GM18868 (cell line): Measurements from ENCODE around the gene OTOP1.
A peak's percentile ranks its signal among the peaks of the same experiment; 100 is the strongest.
"Not testable (repeated sequence)": the region's sequence is repeated elsewhere in the genome, so short reads cannot be mapped to it uniquely, and the experiment has no call there.

Experiments used
- ATAC-seq: cut with Tn5 transposase; IDR thresholded peaks from one replicate; pipeline ENCODE4 v1.9.1; 2021; ENCODE audit warnings: mild to moderate bottlenecking, moderate library complexity; ENCODE audit not compliant: unreplicated experiment

Gene OTOP1, protein sequence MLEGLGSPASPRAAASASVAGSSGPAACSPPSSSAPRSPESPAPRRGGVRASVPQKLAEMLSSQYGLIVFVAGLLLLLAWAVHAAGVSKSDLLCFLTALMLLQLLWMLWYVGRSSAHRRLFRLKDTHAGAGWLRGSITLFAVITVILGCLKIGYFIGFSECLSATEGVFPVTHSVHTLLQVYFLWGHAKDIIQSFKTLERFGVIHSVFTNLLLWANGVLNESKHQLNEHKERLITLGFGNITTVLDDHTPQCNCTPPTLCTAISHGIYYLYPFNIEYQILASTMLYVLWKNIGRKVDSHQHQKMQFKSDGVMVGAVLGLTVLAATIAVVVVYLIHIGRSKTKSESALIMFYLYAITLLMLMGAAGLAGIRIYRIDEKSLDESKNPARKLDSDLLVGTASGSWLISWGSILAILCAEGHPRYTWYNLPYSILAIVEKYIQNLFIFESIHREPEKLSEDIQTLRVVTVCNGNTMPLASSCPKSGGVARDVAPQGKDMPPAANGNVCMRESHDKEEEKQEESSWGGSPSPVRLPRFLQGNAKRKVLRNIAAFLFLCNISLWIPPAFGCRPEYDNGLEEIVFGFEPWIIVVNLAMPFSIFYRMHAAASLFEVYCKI

GRCh38 chr4:4226606-4227438 is at the start of gene OTOP1:
Gene OTOP1, minus strand, starts transcription at chr4:4226929. Its CDS starts 65 bp downstream, at chr4:4226864.
- no peak for ATAC-seq

- no peak for ATAC-seq
Observed at GRCh38 chr4:4274226-4274625, 47.5 kb upstream of the OTOP1 start.

DNA sequence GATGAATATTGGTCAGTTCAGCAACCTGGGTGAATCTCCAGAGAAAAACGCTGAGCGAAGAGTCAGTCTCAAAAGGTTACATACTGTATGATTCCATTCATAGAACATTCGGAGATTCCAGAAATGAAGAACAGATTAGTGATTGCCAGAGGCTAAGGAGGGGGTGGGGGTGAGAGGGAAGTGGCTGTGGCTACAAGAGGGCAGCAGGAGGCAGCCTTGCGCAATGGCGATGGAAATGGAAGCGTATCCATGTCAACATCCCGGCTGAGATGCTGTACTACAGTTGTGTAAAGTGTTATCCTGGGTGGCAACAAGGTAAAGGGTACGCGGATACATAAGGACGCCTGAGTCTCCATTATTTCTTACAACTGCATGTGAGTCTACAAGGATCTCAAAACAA is 45.2 kb upstream of the OTOP1 start:
- no peak for ATAC-seq

- no peak for ATAC-seq
Observed at GRCh38 chr4:4270529-4270928, 43.8 kb upstream of the OTOP1 start.

DNA sequence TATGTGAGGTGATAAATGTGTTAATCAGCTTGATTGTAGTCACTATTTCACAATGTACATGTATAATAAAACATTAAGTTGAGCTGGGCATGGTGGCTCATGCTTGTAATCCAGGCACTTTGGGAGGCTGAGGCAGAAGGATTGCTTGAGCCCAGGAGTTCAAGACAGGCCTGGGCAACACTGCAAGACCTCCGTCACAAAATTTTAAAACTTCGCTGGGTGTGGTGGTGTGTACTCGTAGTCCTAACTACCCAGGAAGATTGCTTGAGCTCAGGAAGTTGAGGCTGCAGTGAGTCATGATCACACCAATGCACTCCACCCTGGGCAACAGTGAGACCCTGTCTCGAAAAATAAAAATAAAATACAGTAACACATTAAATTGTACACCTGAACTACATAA is 43.1 kb upstream of the OTOP1 start:
- ATAC-seq = no peak

- ATAC-seq = no peak
Observed at GRCh38 chr4:4269331-4269731, 42.6 kb upstream of the OTOP1 start.

DNA sequence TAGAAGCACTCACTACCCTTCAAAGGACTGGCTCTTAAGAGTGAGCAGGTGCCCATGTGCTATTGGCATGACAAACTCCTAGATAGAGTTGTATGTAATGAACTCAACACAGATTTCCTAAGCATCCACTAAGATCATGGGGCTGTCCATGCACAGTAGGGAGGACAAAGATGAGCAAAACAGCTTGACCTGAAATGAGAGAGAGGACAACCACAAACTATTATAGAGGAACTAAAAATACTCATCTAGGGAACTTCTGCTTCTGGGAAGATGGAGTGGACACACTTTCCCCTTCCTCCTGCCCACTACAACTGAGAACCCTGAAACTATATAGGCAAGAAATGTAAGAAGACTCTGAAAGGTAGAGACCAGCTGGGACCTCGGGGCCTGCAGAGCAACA is 42.0 kb upstream of the OTOP1 start:
- no peak for ATAC-seq

GRCh38 chr4:4267981-4268380 is 41.3 kb upstream of the OTOP1 start:
- no peak for ATAC-seq

DNA sequence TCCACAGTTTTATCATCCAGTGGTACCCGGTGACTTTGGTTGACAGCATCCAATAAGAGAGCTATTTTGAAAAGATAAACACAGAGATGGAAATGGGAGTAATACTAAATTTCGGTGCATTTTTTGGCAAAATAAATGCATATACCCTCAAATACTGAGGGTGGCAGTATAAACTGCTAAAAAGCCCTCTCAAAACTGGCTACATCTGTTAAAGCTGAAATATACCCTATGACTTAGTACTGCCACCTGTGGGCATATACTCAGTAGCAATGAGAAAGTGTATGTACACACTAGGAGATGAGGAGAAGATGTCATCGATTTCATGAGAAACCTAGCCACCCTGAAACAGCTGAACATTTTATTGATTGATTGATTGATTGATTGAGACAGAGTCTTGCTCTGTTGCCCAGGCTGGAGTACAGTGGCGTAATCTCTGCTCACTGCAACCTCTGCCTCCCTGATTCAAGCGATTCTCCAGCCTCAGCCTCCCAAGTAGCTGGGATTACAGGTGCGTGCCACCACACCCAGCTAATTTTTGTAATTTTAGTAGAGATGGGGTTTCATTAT is 33.5 kb upstream of the OTOP1 start:
- ATAC-seq = peak; percentile 79

DNA sequence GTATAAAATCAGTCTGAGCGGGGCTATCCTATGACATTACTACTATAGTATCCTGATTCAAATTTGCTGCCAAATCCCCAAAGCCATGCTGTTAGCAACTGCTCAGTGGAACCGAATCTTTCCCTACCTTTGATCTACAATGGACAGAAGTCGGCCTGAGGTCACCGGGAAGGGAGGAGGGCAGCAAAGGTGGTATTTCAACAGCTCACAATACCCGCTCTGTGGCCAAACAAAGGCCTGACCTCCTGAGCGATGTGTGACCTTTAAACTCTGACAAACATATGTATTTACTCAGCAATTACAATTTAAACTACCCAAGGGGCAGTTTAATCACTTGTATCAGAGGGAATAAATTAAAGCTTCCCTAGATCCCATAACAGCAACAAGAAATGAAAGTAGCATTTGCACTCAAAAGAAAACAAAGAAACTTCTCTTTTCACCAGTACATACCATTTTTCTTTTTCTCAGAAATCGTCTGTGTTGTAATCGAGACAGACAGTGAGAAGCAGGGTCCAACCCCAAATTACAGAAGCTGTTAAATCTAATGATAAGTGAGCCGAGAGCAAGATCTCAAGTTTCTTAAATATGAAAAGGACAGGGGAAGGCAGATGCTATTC is 32.9 kb upstream of the OTOP1 start:
- no peak for ATAC-seq

DNA sequence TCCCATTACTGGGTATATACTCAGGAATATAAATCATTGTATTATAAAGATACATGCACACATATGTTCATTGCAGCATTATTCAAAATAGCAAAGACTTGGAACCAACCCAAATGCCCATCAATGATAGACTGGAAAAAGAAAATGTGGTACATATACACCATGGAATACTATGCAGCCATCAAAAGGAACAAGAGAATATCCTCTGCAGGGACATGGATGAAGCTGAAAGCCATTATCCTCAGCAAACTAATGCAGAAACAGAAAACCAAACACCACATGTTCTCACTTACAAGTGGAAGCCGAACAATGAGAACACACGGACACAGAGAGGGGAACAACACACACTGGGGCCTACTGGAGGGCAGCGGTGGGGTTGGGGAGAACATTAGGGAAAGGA is 31.0 kb upstream of the OTOP1 start:
- not testable (repeated sequence) for ATAC-seq

- no peak for ATAC-seq
Observed at GRCh38 chr4:4256799-4257198, 30.1 kb upstream of the OTOP1 start.

DNA sequence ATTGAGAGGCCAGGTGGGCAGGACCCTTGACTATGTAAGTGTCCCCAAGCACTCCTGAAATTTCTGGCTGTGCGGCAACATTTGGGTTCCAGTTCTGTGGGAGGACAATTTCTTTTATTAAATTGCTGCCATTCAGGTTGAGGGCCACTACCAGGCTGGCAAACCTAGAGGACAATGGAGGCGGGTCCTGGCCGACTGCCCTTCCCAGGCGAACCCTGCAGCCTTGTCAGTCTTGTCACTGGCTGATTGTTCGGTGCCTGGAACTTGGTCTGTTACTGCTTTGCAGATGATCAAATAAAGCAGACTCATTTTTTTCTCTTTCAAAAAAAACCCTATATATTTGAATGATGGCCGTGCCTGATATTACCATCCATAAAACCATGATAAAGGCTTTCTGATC is 27.9 kb upstream of the OTOP1 start:
- no peak for ATAC-seq

GRCh38 chr4:4254199-4254598 is 27.5 kb upstream of the OTOP1 start:
- ATAC-seq = no peak

DNA sequence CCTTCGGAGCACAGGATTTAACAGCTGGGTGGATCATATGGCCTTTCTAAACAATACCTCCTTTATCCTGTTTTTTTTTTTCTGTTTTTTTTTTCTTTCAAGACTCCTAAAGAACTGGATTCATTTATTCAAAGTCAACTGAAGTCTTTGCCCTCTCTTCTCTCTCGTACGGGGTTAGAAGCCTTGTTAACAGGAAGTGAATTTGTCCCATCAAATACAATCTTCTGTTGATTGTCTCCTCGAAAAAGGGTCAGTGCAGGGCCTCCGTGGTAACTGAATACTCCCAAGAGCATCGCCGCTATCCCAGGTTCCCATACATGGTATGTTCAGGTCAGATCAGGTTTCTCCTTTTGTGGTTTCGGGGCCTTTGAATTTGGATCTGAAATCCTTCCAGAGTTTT is 23.1 kb upstream of the OTOP1 start:
- ATAC-seq = no peak

GRCh38 chr4:4249342-4249741 is 22.6 kb upstream of the OTOP1 start:
- not testable (repeated sequence) for ATAC-seq

- no peak for ATAC-seq
Observed at GRCh38 chr4:4248885-4249203, 22.1 kb upstream of the OTOP1 start.

DNA sequence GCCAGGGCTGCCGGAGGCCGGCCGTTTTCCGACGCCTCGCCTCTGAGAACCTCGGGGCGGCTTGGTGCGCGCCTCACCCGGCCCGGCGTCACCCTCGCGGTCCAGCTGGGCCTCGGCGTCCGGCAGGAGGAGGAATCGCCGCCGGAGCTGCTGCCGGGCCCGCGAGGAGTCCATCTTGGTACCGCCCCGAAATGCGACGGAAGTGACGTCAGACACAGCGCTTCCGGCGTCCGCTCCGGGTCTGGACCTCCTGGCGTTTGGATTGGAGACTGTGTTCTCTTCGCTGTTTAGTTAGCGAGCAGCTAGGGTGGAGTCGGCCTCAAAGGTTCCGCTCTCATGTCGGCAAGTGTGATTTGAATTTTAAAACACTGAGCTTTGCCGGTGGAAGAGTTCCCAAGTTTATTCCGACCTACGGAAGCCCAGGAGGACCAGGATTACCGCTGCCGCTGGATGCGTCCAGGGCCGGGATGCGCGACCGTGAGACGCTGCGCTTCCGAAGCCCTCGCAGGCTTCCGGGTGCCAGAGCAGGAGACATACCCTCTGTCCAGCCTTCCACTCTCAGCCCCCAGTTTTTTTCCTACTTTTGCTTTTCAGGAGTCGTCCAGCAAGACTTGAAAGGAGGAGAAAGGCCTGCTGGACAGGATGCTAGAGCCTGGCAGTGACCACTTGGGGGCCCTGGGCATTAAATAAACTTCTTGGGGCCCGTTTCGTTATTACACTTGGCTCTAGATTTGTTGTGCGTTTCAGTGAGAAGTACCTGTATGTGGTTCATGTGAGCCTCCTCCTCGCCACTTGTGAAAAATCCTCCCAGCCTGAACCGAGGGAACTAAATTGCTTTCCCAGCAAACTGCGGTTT is 21.5 kb upstream of the OTOP1 start, which contains the start of gene TMEM128:
Gene TMEM128 (minus strand): TSS at position 195 of the 856 bp plus-strand sequence. CDS start 21 bp downstream, at position 174.
- ATAC-seq = peak; percentile 98

DNA sequence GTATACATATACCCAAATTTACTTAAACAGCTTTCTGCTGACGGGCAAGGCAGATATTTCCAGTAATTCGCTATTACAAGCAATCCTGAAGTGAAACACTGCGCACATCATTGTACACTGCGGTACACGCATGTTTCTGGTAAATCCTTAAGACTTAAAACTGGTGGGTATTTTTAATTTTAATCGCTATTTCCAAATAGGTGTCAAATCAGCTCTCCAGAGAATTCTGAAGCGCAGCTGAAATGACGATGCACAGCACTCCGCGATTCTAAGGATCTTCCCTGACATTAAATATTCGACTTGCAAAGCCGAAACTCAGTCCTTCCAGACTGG is 20.9 kb upstream of the OTOP1 start:
- peak; percentile 25 for ATAC-seq

DNA sequence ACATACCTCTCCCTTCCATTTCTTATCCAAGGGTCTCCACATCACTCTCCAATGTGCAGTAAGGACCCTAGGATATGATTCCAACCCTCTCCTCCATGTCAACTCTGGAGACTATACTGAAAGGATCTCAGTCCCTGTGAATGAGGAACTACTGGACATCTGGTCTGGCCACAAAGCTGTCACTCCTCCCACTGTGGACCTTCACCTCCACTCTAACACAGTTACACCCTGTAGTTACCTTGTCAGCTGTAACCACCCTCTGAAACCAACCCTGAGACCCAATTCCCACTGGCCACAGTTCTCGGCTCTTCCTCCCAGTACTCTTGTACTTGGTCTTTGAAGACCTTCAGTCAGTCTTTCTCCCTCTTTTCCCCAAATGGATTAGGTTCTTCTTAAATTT is 18.4 kb upstream of the OTOP1 start:
- ATAC-seq = no peak
